Measurements from ENCODE around the gene ITSN1.
A peak's percentile ranks its signal among the peaks of the same experiment; 100 is the strongest.
"Not testable (repeated sequence)": the region's sequence is repeated elsewhere in the genome, so short reads cannot be mapped to it uniquely, and the experiment has no call there.

ITSN1 gene

GRCh38 chr21:33899199-33899598, 256.9 kb downstream of the ITSN1 start:
- DNase-seq = no peak

GRCh38 chr21:33901412-33902288, 259.3 kb downstream of the ITSN1 start:
- DNase-seq = no peak

- no peak for DNase-seq
Measured at GRCh38 chr21:33902349-33902748, 260.0 kb downstream of the ITSN1 start.

- no peak for DNase-seq
Measured at GRCh38 chr21:33904041-33904440, 261.7 kb downstream of the ITSN1 start.

GRCh38 chr21:33908760-33909159, 266.5 kb downstream of the ITSN1 start:
- no peak for DNase-seq

- no peak for DNase-seq
Measured at GRCh38 chr21:33909756-33910155, 267.5 kb downstream of the ITSN1 start.

- DNase-seq = no peak
Measured at GRCh38 chr21:33914188-33914587, 271.9 kb downstream of the ITSN1 start.

- DNase-seq = peak; percentile 86
Measured at GRCh38 chr21:33915368-33916199, 273.3 kb downstream of the ITSN1 start, which contains the start of gene ATP5PO. Gene ATP5PO (minus strand): TSS chr21:33915804. CDS start chr21:33915763, 41 bp downstream.

- no peak for DNase-seq
Measured at GRCh38 chr21:33916200-33916567, 273.9 kb downstream of the ITSN1 start.

- DNase-seq = no peak
Measured at GRCh38 chr21:33917421-33917820, 275.1 kb downstream of the ITSN1 start.

- DNase-seq = peak; percentile 13
Measured at GRCh38 chr21:33924079-33924765, 281.9 kb downstream of the ITSN1 start.

- DNase-seq = no peak
Measured at GRCh38 chr21:33924766-33925100, 282.4 kb downstream of the ITSN1 start.

- DNase-seq = not testable (repeated sequence)
Measured at GRCh38 chr21:33926248-33926647, 283.9 kb downstream of the ITSN1 start.

- DNase-seq = not testable (repeated sequence)
Measured at GRCh38 chr21:33931052-33931798, 288.9 kb downstream of the ITSN1 start.

- DNase-seq = no peak
Measured at GRCh38 chr21:33931799-33932390, 289.6 kb downstream of the ITSN1 start.

GRCh38 chr21:33932731-33933130, 290.4 kb downstream of the ITSN1 start:
- no peak for DNase-seq

GRCh38 chr21:33936301-33937038, 294.2 kb downstream of the ITSN1 start:
- no peak for DNase-seq

- DNase-seq = no peak
Measured at GRCh38 chr21:33937146-33937545, 294.8 kb downstream of the ITSN1 start.

GRCh38 chr21:33937931-33938339, 295.6 kb downstream of the ITSN1 start:
- no peak for DNase-seq

- no peak for DNase-seq
Measured at GRCh38 chr21:33938381-33938780, 296.1 kb downstream of the ITSN1 start.

- DNase-seq = no peak
Measured at GRCh38 chr21:33939226-33939625, 296.9 kb downstream of the ITSN1 start.
